Spleen (tissue), 11 donors: ENCODE measurements around the gene MAGEH1. TPM values are rescaled to one million over a fixed set of nuclear protein-coding genes. Genes with fewer than 3 reads are reported as not detected.
"Not testable (repeated sequence)": the region's sequence is repeated elsewhere in the genome, so short reads cannot be mapped to it uniquely, and the experiment has no call there.

Experiments
- DNase-seq: peaks from one replicate; pipeline ENCODE4 v3.0.0-alpha.2; 2020
- H3K27ac ChIP-seq, 8 donors: fragments of 200-600 bp; sonication (generic) in 7 of 8; 1 replicate in 4 of 8; 2 replicates in 4 of 8; pipeline versions ENCODE4 v1.5.0 to v1.8.0; 2016 to 2021; ENCODE audit warnings: inconsistent platforms in 4 of 8, mild to moderate bottlenecking in 4 of 8, moderate library complexity in 1 of 8
- H3K27me3 ChIP-seq, 7 donors: fragments of 200-600 bp; sonication (generic) in 6 of 7; replicated peaks in 1 of 7; 1 replicate in 4 of 7; 2 replicates in 3 of 7; pipeline versions ENCODE4 v1.5.0 to v1.8.0; 2016 to 2021; ENCODE audit warnings: inconsistent platforms in 3 of 7, mild to moderate bottlenecking in 1 of 7
- H3K36me3 ChIP-seq, 6 donors: fragments of 200-600 bp; sonication (generic) in 5 of 6; 1 replicate in 4 of 6; 2 replicates in 2 of 6; pipeline versions ENCODE4 v1.5.0 to v1.8.0; 2016 to 2021; ENCODE audit warnings: inconsistent platforms in 2 of 6
- H3K4me1 ChIP-seq, 6 donors: fragments of 200-600 bp; sonication (generic) in 5 of 6; 1 replicate in 3 of 6; 2 replicates in 3 of 6; pipeline versions ENCODE4 v1.5.0 to v1.8.0; 2016 to 2021; ENCODE audit warnings: inconsistent platforms in 3 of 6
- H3K4me3 ChIP-seq, 8 donors: fragments of 200-600 bp; sonication (generic) in 7 of 8; 1 replicate in 4 of 8; 2 replicates in 4 of 8; pipeline versions ENCODE4 v1.5.0 to v1.8.0; 2016 to 2021; ENCODE audit warnings: inconsistent platforms in 4 of 8, mild to moderate bottlenecking in 4 of 8, moderate library complexity in 2 of 8
- H3K9me3 ChIP-seq, 8 donors: fragments of 200-600 bp; sonication (generic) in 7 of 8; 1 replicate in 4 of 8; 2 replicates in 4 of 8; pipeline versions ENCODE4 v1.5.0 to v1.8.0; 2016 to 2021; ENCODE audit warnings: inconsistent platforms in 4 of 8
- CTCF ChIP-seq, 11 experiments: fragments of 200-600 bp in 7 of 11; fragments of 450-650 bp in 4 of 11; sonication (generic) in 4 of 11; IDR thresholded peaks in 8 of 11; conservative IDR thresholded peaks in 3 of 11; 1 replicate in 7 of 11; 2 replicates in 4 of 11; pipeline versions ENCODE4 v1.4.0 to v1.8.0; 2016 to 2021; ENCODE audit warnings: antibody characterized with exemption in 11 of 11, inconsistent platforms in 4 of 11, mild to moderate bottlenecking in 1 of 11
- POLR2A ChIP-seq, 3 donors: fragments of 450-650 bp; IDR thresholded peaks; one replicate each; pipeline ENCODE4 v1.5.1; 2017; ENCODE audit warnings: antibody characterized with exemption in 3 of 3, mild to moderate bottlenecking in 1 of 3
- POLR2AphosphoS5 ChIP-seq, 3 donors: sonication (generic); formaldehyde crosslinking; IDR thresholded peaks; one replicate each; pipeline ENCODE4 v1.5.1; 2017; ENCODE audit warnings: antibody characterized with exemption in 3 of 3
- WGBS, 5 donors: extraction: QIAGEN DNeasy Blood & Tissue Kit in 3 of 5; methylation state at CpG; one replicate each; pipeline versions ENCODE4 v1.1.5 to v1.1.7; 2013 to 2018; 5-methylcytosine and 5-hydroxymethylcytosine counted together
- intact Hi-C: fragments of 100-400 bp; cut with DNase I; formaldehyde crosslinking; loops from one replicate; pipeline ENCODE4 v1.15.0; 2023; ENCODE audit warnings: low total_unique reads
- polyA plus RNA-seq, 3 donors: library from polyadenylated mRNA; stranded (reverse); fragments of 200-250 nt; gene quantifications; one replicate each; pipeline ENCODE4 v1.2.1, GENCODE V29; 2013
- total RNA-seq, 7 donors: library from RNA; depleted of rRNA in 3 of 7; stranded (reverse); fragments of >200 nt in 3 of 7; fragmentation: NEBNext Ultra II Directional in 4 of 7; extraction: Animal tissue kit (Norgen Biotek cat#: 25700) in 4 of 7; gene quantifications; one replicate each; pipeline versions ENCODE4 v1.1.0 to v1.2.1, GENCODE V29; 2016 to 2021
- donor health status: healthy with polysubstance abuse.
- donor health status: DM: no; HTN: no; CAD: no; lungs with moderate emphysema.
- donor health status: DM: no; HTN: no; CAD: no.
- donor health status: Bipolar disorder and iron deficiency.
- donor health status: healthy.
- donor health status: DM: no; HTN: no; CAD: no.
- donor health status: DM: yes; HTN: yes; CAD: no.

The MAGEH1 gene
- total and polyA plus RNA-seq, 10 donors = 13.4 to 29.1 (median 23.0) TPM

- H3K4me3 ChIP-seq = peak overlapping the region; percentile 44 to 76 (median 54)
- 1 to 46% (median 5%) methylated on average over 8 to 11 of the region's 11 CpGs for WGBS, 5 donors
- no peaks in the 10 kb centered on the region for H3K9me3 ChIP-seq
- no peaks in the 10 kb centered on the region for H3K27me3 ChIP-seq
- intact Hi-C loops = no loop called here
- TF ChIP-seq POLR2AphosphoS5 (IDR thresholded peaks at IDR 0.05) (no peak), POLR2A (IDR thresholded peaks at IDR 0.05) (no peak), CTCF (IDR thresholded peaks at IDR 0.05 in 8 of 11, conservative IDR thresholded peaks at IDR 0.05 in 3 of 11) (no peak)
- peak overlapping the region in 7 of 8 donors; percentile 76 to 85 (median 82) for H3K27ac ChIP-seq
- peaks cover 0 to 16% (median 0%) of the 10 kb centered on the region in 6 donors for H3K4me1 ChIP-seq
- DNase-seq = no peak
- H3K36me3 ChIP-seq = no peaks in the 10 kb centered on the region
Observed at GRCh38 chrX:55451626-55451989, 319 bp upstream of the MAGEH1 start.

- Histone ChIP-seq H3K36me3 (no peaks in the 10 kb centered on the region), H3K27ac (peak overlapping the region in 7 of 8 donors; percentile 76 to 85 (median 82)), H3K4me3 (peak overlapping the region; percentile 44 to 76 (median 54)), H3K9me3 (no peaks in the 10 kb centered on the region), H3K4me1 (peaks cover 0 to 16% (median 0%) of the 10 kb centered on the region in 6 donors), H3K27me3 (no peaks in the 10 kb centered on the region)
- no peak for DNase-seq
- intact Hi-C loops = no loop called here
- no peak for TF ChIP-seq POLR2A (IDR thresholded peaks at IDR 0.05)
- TF ChIP-seq POLR2AphosphoS5 (IDR thresholded peaks at IDR 0.05) = no peak
- no peak for TF ChIP-seq CTCF (IDR thresholded peaks at IDR 0.05 in 8 of 11, conservative IDR thresholded peaks at IDR 0.05 in 3 of 11)
- WGBS, 5 donors = 0 to 48% (median 19%) methylated on average over 9 of the region's 9 CpGs; no CpG with 5 or more reads in 1 of the 5 donors
Observed at GRCh38 chrX:55452833-55453124, 852 bp downstream of the MAGEH1 start.

- H3K27me3 ChIP-seq, H3K36me3 ChIP-seq, H3K9me3 ChIP-seq, H3K4me3 ChIP-seq, H3K27ac ChIP-seq, intact Hi-C loops, DNase-seq: not testable (repeated sequence)
- peaks cover 0 to 16% (median 0%) of the 10 kb centered on the region in 6 donors for H3K4me1 ChIP-seq
- WGBS, 5 donors = no CpG with 5 or more reads among the region's 6 CpGs
Observed at GRCh38 chrX:55455708-55456107, 3.8 kb downstream of the MAGEH1 start.

GRCh38 chrX:55459426-55459825, 7.5 kb downstream of the MAGEH1 start:
- H3K27ac ChIP-seq, intact Hi-C loops, H3K9me3 ChIP-seq, H3K27me3 ChIP-seq, DNase-seq, H3K4me3 ChIP-seq, H3K4me1 ChIP-seq, H3K36me3 ChIP-seq: not testable (repeated sequence)
- WGBS, 5 donors = no CpG with 5 or more reads among the region's 5 CpGs

- H3K27ac ChIP-seq, H3K4me3 ChIP-seq, H3K27me3 ChIP-seq, H3K36me3 ChIP-seq, DNase-seq, H3K4me1 ChIP-seq, H3K9me3 ChIP-seq, intact Hi-C loops: not testable (repeated sequence)
- whole genome bisulfite sequencing, 5 donors = no CpG with 5 or more reads among the region's 4 CpGs
Observed at GRCh38 chrX:55459926-55460325, 8.0 kb downstream of the MAGEH1 start.

- H3K27me3 ChIP-seq, H3K9me3 ChIP-seq, H3K27ac ChIP-seq, intact Hi-C loops, H3K4me1 ChIP-seq, DNase-seq, H3K4me3 ChIP-seq, H3K36me3 ChIP-seq: not testable (repeated sequence)
- WGBS, 5 donors = no CpG with 5 or more reads among the region's 5 CpGs
Observed at GRCh38 chrX:55464050-55464449, 12.1 kb downstream of the MAGEH1 start.

GRCh38 chrX:55465108-55465507, 13.2 kb downstream of the MAGEH1 start:
- DNase-seq, H3K27ac ChIP-seq, H3K36me3 ChIP-seq, H3K9me3 ChIP-seq, H3K4me3 ChIP-seq, H3K4me1 ChIP-seq, H3K27me3 ChIP-seq, intact Hi-C loops: not testable (repeated sequence)
- no CpG with 5 or more reads among the region's 5 CpGs for WGBS, 5 donors

- H3K9me3 ChIP-seq, H3K4me1 ChIP-seq, DNase-seq, H3K27ac ChIP-seq, intact Hi-C loops, H3K4me3 ChIP-seq, H3K27me3 ChIP-seq, H3K36me3 ChIP-seq: not testable (repeated sequence)
- WGBS, 5 donors = no CpG with 5 or more reads among the region's 5 CpGs
Observed at GRCh38 chrX:55465791-55466190, 13.9 kb downstream of the MAGEH1 start.

- H3K4me3 ChIP-seq, H3K4me1 ChIP-seq, DNase-seq, H3K9me3 ChIP-seq, H3K27me3 ChIP-seq, H3K36me3 ChIP-seq, intact Hi-C loops, H3K27ac ChIP-seq: not testable (repeated sequence)
- 75 to 93% (median 82%) methylated on average over 4 to 6 of the region's 8 CpGs for WGBS, 5 donors
Observed at GRCh38 chrX:55479956-55480355, 28.0 kb downstream of the MAGEH1 start.
